GM12801 (cell line): ENCODE results near the gene IYD.

Experiments
- TF ChIP-seq, protein P1 (sequence below): IDR thresholded peaks from one replicate; pipeline ENCODE4 v1.5.1; 2011; ENCODE audit warnings: control low read depth; ENCODE audit not compliant: insufficient read length; ENCODE audit errors: extremely low read depth

The IYD gene

DNA sequence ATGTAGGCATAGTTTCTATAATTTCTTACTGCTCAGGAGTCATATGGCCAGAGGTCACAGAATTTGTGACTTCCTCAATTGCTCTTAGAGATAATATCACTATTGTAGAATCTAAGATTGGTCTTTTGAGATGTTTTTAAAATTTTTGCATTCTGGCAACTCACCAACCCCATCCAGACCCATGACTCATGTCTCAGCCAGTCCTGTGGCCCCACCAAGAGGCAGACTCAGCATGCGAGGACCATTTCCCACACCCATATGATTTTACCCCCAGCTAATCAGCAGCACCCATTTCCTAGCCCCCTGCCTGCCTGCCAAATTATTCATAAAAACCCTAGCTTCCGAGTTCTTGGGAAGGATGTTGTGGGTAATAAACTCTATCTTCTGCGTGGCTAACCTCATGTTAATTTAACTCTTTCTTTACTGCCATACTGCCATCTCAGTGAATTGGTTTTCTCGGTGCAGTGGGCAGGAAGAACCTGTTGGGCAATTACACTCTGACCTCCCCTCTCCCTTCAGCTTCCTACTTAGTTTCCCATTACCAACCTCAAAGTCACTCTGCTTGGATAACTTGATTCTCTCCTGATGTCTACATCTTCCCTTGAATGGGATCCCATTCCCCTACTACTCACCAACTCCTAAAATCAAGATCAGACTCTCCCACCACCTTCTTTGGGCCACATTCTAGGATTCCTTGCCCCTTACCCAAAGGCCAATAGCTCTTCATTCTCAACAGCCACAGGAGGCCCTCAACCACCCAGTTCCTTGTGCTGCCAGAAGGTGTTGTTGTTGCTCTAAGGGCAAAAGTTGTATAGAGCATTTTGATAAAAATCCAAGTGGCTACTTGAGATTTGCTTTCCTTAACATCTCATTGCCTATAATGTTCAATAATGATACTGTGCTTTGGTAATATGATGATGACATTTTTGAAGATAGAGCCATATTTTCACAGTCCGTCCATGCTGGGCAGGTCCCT, 16.2 kb upstream of the IYD start:
- TF ChIP-seq, protein P1, sequence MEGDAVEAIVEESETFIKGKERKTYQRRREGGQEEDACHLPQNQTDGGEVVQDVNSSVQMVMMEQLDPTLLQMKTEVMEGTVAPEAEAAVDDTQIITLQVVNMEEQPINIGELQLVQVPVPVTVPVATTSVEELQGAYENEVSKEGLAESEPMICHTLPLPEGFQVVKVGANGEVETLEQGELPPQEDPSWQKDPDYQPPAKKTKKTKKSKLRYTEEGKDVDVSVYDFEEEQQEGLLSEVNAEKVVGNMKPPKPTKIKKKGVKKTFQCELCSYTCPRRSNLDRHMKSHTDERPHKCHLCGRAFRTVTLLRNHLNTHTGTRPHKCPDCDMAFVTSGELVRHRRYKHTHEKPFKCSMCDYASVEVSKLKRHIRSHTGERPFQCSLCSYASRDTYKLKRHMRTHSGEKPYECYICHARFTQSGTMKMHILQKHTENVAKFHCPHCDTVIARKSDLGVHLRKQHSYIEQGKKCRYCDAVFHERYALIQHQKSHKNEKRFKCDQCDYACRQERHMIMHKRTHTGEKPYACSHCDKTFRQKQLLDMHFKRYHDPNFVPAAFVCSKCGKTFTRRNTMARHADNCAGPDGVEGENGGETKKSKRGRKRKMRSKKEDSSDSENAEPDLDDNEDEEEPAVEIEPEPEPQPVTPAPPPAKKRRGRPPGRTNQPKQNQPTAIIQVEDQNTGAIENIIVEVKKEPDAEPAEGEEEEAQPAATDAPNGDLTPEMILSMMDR = no peak

DNA sequence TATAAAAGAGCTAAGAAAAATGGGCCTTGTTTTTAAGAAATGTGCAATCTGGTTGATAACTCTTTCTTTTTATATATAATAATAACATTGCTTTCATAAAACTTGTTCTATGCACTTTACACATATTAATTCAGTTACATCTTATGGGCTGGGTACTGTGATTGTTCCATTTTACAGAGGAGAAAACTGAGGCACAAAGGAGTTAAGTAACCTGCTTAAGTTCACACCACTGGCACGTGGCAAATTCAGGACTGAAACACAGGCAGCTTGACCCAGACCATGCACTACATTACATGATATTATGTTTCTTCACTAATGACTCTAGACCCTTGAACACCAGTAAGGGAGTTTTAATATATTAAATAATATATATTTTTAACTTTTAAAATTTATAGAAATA, 15.4 kb upstream of the IYD start:
- TF ChIP-seq, protein P1 = no peak

DNA sequence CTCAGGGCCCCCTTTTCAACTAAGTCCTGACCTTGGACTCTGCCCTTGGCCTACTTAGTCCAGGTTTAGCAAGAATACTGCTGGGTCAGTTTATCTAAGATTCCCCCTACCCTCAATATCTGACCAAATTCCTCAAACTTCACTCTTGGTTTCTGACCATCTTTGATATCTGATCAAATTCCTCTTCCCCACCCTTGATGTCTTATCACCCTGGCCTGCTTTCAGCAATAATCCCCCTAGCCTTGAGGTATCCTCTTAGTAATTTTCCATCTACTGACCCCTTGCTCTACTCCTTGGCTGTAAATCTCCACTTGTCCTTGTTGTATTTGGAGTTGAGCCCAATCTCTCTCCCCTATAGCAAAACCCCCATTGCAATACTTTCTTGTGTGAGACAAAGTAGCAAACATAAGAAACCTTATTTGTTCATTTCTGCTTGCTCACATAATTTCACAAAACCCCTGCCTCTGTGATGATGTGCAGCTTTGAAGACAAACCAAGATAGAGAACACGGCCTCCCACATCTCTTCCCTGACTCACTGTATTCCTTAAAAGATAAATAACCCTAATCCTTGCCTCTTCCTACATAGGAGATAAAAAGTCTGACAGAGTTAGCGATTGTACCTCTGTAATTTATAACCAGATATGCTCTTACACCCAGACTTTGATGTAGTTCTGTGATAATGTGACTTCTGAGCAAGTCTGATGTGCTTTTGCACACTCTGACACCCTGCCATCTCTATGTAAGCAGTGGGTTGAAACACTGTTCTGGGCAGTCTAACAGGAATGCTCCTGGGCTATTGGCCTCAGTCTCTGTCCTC, 13.8 kb upstream of the IYD start:
- TF ChIP-seq, protein P1 = no peak

DNA sequence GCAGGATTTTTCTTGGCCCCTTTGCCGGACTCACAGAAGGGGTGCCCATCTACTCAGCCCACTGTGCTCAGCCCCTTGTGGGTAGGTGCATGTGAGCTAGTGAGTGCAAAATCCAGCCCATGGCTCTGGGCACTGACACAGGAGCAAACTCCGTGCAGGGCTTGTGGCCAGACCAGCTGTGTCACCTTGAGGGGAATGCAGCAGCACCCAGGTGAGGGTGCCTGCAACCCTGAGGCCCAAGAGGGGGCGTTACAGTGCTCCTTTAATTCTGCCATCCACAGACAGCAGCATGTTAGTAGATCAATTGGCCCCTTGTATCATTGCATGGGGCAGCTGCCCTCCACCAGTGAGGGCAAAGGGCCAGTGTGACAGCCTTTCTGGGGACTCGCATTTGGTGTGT, 12.9 kb upstream of the IYD start:
- TF ChIP-seq, protein P1 = no peak

DNA sequence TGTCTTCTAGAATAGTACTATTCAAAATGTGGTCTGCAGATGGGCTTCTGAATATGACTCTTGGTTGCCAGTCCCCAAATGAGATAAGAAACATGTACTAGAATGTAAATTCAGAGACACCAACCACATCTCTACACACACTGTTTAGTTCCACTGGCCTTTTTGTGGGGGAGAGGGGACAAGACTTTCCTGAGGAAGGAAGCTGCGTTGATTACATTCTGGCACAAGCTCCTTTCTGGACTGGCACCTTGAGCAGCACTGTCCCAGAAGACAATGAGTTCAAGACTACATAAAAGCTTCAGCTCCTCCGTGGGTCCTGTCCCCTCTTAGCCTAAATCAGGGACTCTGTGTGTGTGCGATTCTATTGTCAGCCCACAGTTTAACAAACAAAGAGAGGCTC, 6.9 kb upstream of the IYD start:
- TF ChIP-seq, protein P1 = no peak

DNA sequence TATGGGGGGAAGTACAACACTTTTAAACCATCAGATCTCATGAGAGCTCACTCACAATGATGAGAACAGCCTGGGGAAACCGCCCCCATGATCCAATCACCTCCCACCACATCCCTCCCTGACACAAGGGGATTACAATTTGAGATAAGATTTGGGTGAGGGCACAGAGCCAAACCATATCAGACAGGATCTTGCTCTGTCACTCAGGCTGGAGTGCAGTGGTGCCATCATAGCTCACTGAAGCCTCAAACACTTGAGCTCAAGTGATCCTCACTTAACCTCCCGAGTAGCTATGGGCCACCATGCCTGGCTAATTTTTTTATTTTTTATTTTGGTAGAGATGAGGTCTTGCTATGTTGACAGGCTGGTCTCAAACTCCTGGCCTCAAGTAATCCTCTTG, 5.1 kb upstream of the IYD start:
- TF ChIP-seq, protein P1 = no peak

DNA sequence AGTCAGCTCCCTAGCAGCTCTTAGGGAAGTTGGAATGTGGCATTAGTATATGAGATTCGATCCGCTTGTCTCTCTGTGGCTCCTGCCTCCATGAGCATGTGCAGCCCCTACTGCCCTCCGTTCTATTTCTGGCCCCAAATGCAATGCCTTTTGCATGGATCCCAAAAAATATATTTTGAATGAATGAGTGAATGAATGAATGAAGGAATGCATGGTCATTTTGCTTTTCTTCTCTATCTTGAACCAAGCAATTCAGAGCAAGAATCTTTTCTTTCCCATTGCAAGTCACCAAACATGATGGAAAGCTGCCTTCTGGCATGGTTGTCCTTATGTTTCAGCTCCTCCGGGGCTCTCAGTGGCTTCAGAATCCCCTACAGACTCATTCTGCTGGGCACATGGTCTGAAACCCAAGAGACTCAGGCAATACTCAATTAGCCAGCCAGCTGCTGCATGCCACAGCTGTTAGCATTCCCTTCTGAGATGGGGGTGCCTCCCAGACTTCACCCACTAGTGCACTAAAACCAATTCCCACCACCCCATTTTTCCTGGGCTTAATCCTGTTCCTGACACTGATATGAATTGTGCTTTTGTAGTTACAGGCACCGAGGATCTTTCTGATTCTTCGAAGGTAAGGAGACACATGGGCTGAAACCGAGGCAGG, 2.6 kb upstream of the IYD start:
- TF ChIP-seq, protein P1 = no peak
